CD4-positive, alpha-beta T cell (primary cell): ENCODE data around the gene DNAJC8. TPM values are rescaled to one million over a fixed set of nuclear protein-coding genes. Genes with fewer than 3 reads are reported as not detected.

Source experiments
- ATAC-seq: fragments of 200-7000 bp; cut with Tn5 transposase; one replicate; pipeline ENCODE4 v1.10.0; 2022; ENCODE audit warnings: mild to moderate bottlenecking; ENCODE audit not compliant: poor library complexity
- CTCF ChIA-PET: fragments of 350-600 bp; sonication (Branson Sonifier 250); formaldehyde crosslinking; loops from one replicate; lab custom pipeline; 2021; ENCODE audit warnings: antibody characterized with exemption, inconsistent platforms; lab: Charles Lee
- POLR2A ChIA-PET: fragments of 350-600 bp; sonication (Branson Sonifier 250); formaldehyde crosslinking; loops from one replicate; lab custom pipeline; 2021; ENCODE audit warnings: antibody characterized with exemption, inconsistent platforms; lab: Charles Lee
- DNase-seq, 14 experiments: peaks; one replicate each; pipeline ENCODE4 v3.0.0-alpha.2; 2013 to 2020; ENCODE audit warnings: mixed read lengths in 2 of 14
- H3K27ac ChIP-seq, 2 donors: one replicate each; pipeline versions ENCODE4 v1.5.1 to v1.7.0; 2013; ENCODE audit warnings: low read length in 2 of 2, low read depth in 1 of 2, mild to moderate bottlenecking in 1 of 2
- H3K27me3 ChIP-seq, 2 experiments: 1 replicate in 1 of 2; 2 replicates in 1 of 2; pipeline versions ENCODE4 v1.6.1 to v1.7.0; 2013; ENCODE audit warnings: low read length in 2 of 2, control low read depth in 1 of 2, mild to moderate bottlenecking in 1 of 2, moderate library complexity in 1 of 2; ENCODE audit not compliant: insufficient read depth in 2 of 2, control insufficient read depth in 1 of 2
- H3K36me3 ChIP-seq: one replicate; pipeline ENCODE4 v1.6.1; 2013; ENCODE audit warnings: low read length, control low read depth; ENCODE audit not compliant: insufficient read depth
- H3K4me1 ChIP-seq: one replicate; pipeline ENCODE4 v1.6.1; 2013; ENCODE audit warnings: low read length, control low read depth; ENCODE audit not compliant: insufficient read depth
- H3K4me3 ChIP-seq: one replicate; pipeline ENCODE4 v1.5.1; 2013; ENCODE audit warnings: mild to moderate bottlenecking, low read length, moderate library complexity
- H3K9me3 ChIP-seq, 2 experiments: 1 replicate in 1 of 2; 2 replicates in 1 of 2; pipeline versions ENCODE4 v1.6.1 to v1.7.0; 2013; ENCODE audit warnings: low read length in 2 of 2, mild to moderate bottlenecking in 2 of 2, control low read depth in 1 of 2, moderate library complexity in 1 of 2; ENCODE audit not compliant: control insufficient read depth in 1 of 2, insufficient read depth in 1 of 2
- H3K27ac Mint-ChIP-seq: one replicate; pipeline ENCODE4 v1.8.0; 2020; ENCODE audit warnings: mixed read lengths
- H3K27me3 Mint-ChIP-seq: one replicate; pipeline ENCODE4 v1.8.0; 2021; ENCODE audit warnings: mixed read lengths
- H3K36me3 Mint-ChIP-seq: one replicate; pipeline ENCODE4 v1.8.0; 2021; ENCODE audit warnings: low read depth, mixed read lengths
- H3K4me1 Mint-ChIP-seq: one replicate; pipeline ENCODE4 v1.8.0; 2021; ENCODE audit warnings: low read depth, mixed read lengths
- H3K4me3 Mint-ChIP-seq: one replicate; pipeline ENCODE4 v1.8.0; 2020; ENCODE audit warnings: mild to moderate bottlenecking, mixed read lengths
- H3K9me3 Mint-ChIP-seq: one replicate; pipeline ENCODE4 v1.8.0; 2020; ENCODE audit warnings: mixed read lengths
- CTCF ChIP-seq: fragments of 200-600 bp; IDR thresholded peaks from one replicate; pipeline ENCODE4 v1.8.0; 2022; ENCODE audit warnings: antibody characterized with exemption, mild to moderate bottlenecking
- intact Hi-C, 2 experiments: fragments of 100-400 bp; cut with DNase I in 1 of 2; cut with micrococcal nuclease in 1 of 2; formaldehyde crosslinking; loops; one replicate each; pipeline versions ENCODE4 v1.15.1 to v1.9.0; 2023 to 2025; cut with DNase I, micrococcal nuclease
- total RNA-seq, 174 experiments: library from RNA in 2 of 174; stranded (reverse) in 2 of 174; gene quantifications; one replicate each; pipeline ENCODE4 v1.2.3 and lab custom pipeline; 2021 to 2026

Gene DNAJC8
- total RNA-seq, 2 experiments from 2014 or later, result 56.3 to 56.9 TPM

- no peak for TF ChIP-seq CTCF
- no peak overlapping the region for H3K4me3 ChIP-seq
- intact Hi-C loops, result loop anchor here (5.0 kb wide), 2 partner anchors 38 to 263 kb away; no protein-coding TSS in a partner anchor
- no peak for DNase-seq
- H3K4me1 ChIP-seq, result peaks cover 8% of the 10 kb centered on the region
- no peaks in the 10 kb centered on the region for H3K27me3 Mint-ChIP-seq
- peaks cover 77% of the 10 kb centered on the region for H3K36me3 Mint-ChIP-seq
- no peaks in the 10 kb centered on the region for H3K9me3 ChIP-seq
- H3K4me1 Mint-ChIP-seq, result peaks cover 15% of the 10 kb centered on the region
- H3K27ac Mint-ChIP-seq, result no peak overlapping the region
- no peak overlapping the region for H3K27ac ChIP-seq
- peaks cover 69% of the 10 kb centered on the region for H3K36me3 ChIP-seq
- no peak for ATAC-seq
- no peaks in the 10 kb centered on the region for H3K27me3 ChIP-seq
- CTCF ChIA-PET, result no interaction called here
- H3K4me3 Mint-ChIP-seq, result no peak overlapping the region
- POLR2A ChIA-PET, result no interaction called here
- no peaks in the 10 kb centered on the region for H3K9me3 Mint-ChIP-seq
These were observed 27.6 kb downstream of the DNAJC8 start for GRCh38 chr1:28205243-28205642.

GRCh38 chr1:28200234-28200873 is 32.5 kb downstream of the DNAJC8 start:
- CTCF ChIA-PET, result interaction anchor here (1.1 to 1.3 kb wide), 2 partner anchors 9 to 313 kb away, joined by 3 read pairs; no protein-coding TSS in a partner anchor
- no peak for DNase-seq
- POLR2A ChIA-PET, result interaction anchor here (1.2 kb wide), 1 partner anchor 31 kb away, joined by 7 read pairs; no protein-coding TSS in a partner anchor
- Histone ChIP-seq H3K36me3 (peaks cover 58% of the 10 kb centered on the region), H3K4me3 (no peak overlapping the region), H3K27me3 (no peaks in the 10 kb centered on the region), H3K9me3 (peaks cover 5 to 25% of the 10 kb centered on the region in 2 experiments), H3K4me1 (peaks cover 43% of the 10 kb centered on the region), H3K27ac (no peak overlapping the region)
- Mint-ChIP-seq H3K27ac (peak overlapping the region; percentile 67), H3K27me3 (no peaks in the 10 kb centered on the region), H3K36me3 (peaks cover 81% of the 10 kb centered on the region), H3K4me1 (peaks cover 40% of the 10 kb centered on the region), H3K9me3 (peaks cover 4% of the 10 kb centered on the region), H3K4me3 (no peak overlapping the region)
- no peak for ATAC-seq
- no peak for TF ChIP-seq CTCF
- intact Hi-C loops, result no loop called here

- peak overlapping the region; percentile 78 for H3K4me3 Mint-ChIP-seq
- Histone ChIP-seq H3K36me3 (peaks cover 50% of the 10 kb centered on the region), H3K4me3 (no peak overlapping the region), H3K27ac (peak overlapping the region; percentile 11 to 30), H3K9me3 (peaks cover 5 to 25% of the 10 kb centered on the region in 2 experiments), H3K4me1 (peaks cover 46% of the 10 kb centered on the region), H3K27me3 (no peaks in the 10 kb centered on the region)
- H3K27ac Mint-ChIP-seq, result peak overlapping the region; percentile 67
- H3K36me3 Mint-ChIP-seq, result peaks cover 73% of the 10 kb centered on the region
- DNase-seq (peak; percentile 12 to 91 (median 42)), ATAC-seq (peak; percentile 92)
- POLR2A ChIA-PET, result interaction anchor here (0.7 to 1.2 kb wide), 4 partner anchors 30 to 113 kb away, joined by 3 to 7 read pairs (median 4); partner anchors contain the start of genes ATP5IF1 and EYA3
- CTCF ChIA-PET, result interaction anchor here (0.8 to 1.3 kb wide), 3 partner anchors 10 to 312 kb away, joined by 3 read pairs; no protein-coding TSS in a partner anchor
- H3K27me3 Mint-ChIP-seq, result no peaks in the 10 kb centered on the region
- H3K9me3 Mint-ChIP-seq, result peaks cover 4% of the 10 kb centered on the region
- no peak for TF ChIP-seq CTCF
- H3K4me1 Mint-ChIP-seq, result peaks cover 40% of the 10 kb centered on the region
- intact Hi-C loops, result loop anchor here in 1 of 2 experiments (5.0 kb wide), 1 partner anchor 92 kb away; no protein-coding TSS in a partner anchor
These were observed 33.2 kb downstream of the DNAJC8 start for GRCh38 chr1:28199328-28200233.
